Measurements from ENCODE around the gene ST7L. TPM values are rescaled to one million over a fixed set of nuclear protein-coding genes. Genes with fewer than 3 reads are reported as not detected.

The ST7L gene
- total and polyA plus RNA-seq, 9 of the 15 experiments (the other 6 are each of a cell fraction or from before 2014, with no cell fraction given): 9.0 to 32.5 (median 26.6) TPM

DNA sequence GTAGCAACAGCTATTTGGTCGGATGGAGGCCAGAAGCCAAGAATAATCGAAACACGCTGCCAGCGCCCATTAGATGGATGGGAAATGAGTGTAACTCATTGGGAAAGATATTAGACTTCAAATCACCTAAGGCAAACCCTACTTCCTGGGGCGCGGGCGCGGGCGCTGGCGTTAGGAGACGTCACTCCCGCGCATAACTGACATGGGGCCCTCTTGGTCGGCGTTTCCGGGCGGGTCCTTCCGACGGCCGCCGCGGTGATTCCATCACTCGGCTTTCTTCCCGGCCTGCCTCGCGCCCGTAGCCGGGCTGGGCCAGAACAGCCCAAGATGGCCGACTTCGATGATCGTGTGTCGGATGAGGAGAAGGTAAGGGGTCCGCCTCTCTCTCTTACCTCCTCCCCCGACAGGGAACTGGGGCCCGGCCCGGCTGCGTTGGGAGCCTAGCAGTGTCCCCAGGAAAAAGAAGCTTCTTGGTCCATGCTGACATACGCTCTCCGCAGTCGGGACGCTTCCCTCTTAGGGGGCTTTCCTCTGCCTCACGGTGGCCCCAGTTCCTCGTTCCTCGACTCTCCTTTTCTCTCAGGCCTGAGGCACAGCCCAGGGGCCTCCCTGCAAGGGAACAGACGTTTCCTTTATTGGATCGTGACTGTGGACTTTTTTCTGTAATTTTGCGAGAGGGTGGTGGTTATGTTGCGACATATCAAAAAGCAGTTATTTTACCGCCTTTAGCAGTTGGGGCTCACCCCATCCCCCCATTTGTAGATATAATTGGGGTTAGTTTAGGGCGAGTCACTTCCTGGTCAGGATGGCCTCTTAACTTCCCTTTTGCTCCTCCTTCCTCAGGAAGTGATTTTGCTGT, 806 bp upstream of the ST7L start, which contains the start of gene CAPZA1 (continued):
- TF ChIP-seq, protein P1, sequence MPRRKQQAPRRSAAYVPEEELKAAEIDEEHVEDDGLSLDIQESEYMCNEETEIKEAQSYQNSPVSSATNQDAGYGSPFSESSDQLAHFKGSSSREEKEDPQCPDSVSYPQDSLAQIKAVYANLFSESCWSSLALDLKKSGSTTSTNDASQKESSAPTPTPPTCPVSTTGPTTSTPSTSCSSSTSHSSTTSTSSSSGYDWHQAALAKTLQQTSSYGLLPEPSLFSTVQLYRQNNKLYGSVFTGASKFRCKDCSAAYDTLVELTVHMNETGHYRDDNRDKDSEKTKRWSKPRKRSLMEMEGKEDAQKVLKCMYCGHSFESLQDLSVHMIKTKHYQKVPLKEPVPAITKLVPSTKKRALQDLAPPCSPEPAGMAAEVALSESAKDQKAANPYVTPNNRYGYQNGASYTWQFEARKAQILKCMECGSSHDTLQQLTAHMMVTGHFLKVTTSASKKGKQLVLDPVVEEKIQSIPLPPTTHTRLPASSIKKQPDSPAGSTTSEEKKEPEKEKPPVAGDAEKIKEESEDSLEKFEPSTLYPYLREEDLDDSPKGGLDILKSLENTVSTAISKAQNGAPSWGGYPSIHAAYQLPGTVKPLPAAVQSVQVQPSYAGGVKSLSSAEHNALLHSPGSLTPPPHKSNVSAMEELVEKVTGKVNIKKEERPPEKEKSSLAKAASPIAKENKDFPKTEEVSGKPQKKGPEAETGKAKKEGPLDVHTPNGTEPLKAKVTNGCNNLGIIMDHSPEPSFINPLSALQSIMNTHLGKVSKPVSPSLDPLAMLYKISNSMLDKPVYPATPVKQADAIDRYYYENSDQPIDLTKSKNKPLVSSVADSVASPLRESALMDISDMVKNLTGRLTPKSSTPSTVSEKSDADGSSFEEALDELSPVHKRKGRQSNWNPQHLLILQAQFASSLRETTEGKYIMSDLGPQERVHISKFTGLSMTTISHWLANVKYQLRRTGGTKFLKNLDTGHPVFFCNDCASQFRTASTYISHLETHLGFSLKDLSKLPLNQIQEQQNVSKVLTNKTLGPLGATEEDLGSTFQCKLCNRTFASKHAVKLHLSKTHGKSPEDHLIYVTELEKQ (CRISPR knock-in tag; IDR thresholded peaks at IDR 0.05): no peak
- TF ChIP-seq SP1 (CRISPR knock-in tag; IDR thresholded peaks at IDR 0.05) (peak; percentile 74), SREBF1 (IDR thresholded peaks at IDR 0.05; ENCODE audit: borderline replicate concordance, low read depth, low read length) (no peak), ETV1 (tag; conservative IDR thresholded peaks at IDR 0.05; ENCODE audit: low read depth) (peak; percentile 94), ZNF445 (CRISPR knock-in tag; IDR thresholded peaks at IDR 0.05; ENCODE audit: low read depth) (no peak), NONO (IDR thresholded peaks at IDR 0.05; ENCODE audit: low read depth in 2 of 2, low read length in 1 of 2) (no peak), ZNF143 (CRISPR knock-in tag; IDR thresholded peaks at IDR 0.05) (peak; percentile 81), DPF2 (IDR thresholded peaks at IDR 0.05) (peak; percentile 44), ZNF436 (CRISPR knock-in tag; IDR thresholded peaks at IDR 0.05) (no peak)
- TF ChIP-seq, protein P2, sequence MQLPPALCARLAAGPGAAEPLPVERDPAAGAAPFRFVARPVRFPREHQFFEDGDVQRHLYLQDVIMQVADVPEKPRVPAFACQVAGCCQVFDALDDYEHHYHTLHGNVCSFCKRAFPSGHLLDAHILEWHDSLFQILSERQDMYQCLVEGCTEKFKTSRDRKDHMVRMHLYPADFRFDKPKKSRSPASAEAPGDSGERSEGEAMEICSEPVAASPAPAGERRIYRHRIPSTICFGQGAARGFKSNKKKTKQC (CRISPR knock-in tag; IDR thresholded peaks at IDR 0.05): no peak; the same call in 1 of the 2 replicates
- TF ChIP-seq, protein P3, sequence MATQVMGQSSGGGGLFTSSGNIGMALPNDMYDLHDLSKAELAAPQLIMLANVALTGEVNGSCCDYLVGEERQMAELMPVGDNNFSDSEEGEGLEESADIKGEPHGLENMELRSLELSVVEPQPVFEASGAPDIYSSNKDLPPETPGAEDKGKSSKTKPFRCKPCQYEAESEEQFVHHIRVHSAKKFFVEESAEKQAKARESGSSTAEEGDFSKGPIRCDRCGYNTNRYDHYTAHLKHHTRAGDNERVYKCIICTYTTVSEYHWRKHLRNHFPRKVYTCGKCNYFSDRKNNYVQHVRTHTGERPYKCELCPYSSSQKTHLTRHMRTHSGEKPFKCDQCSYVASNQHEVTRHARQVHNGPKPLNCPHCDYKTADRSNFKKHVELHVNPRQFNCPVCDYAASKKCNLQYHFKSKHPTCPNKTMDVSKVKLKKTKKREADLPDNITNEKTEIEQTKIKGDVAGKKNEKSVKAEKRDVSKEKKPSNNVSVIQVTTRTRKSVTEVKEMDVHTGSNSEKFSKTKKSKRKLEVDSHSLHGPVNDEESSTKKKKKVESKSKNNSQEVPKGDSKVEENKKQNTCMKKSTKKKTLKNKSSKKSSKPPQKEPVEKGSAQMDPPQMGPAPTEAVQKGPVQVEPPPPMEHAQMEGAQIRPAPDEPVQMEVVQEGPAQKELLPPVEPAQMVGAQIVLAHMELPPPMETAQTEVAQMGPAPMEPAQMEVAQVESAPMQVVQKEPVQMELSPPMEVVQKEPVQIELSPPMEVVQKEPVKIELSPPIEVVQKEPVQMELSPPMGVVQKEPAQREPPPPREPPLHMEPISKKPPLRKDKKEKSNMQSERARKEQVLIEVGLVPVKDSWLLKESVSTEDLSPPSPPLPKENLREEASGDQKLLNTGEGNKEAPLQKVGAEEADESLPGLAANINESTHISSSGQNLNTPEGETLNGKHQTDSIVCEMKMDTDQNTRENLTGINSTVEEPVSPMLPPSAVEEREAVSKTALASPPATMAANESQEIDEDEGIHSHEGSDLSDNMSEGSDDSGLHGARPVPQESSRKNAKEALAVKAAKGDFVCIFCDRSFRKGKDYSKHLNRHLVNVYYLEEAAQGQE (IDR thresholded peaks at IDR 0.05; ENCODE audit: borderline replicate concordance): peak; percentile 86
- TF ChIP-seq, protein P3 (CRISPR knock-in tag; IDR thresholded peaks at IDR 0.05; ENCODE audit: low read depth): 0 out of 2 replicates have a peak, but pooled peaks have one; percentile 20
- TF ChIP-seq, protein P4, sequence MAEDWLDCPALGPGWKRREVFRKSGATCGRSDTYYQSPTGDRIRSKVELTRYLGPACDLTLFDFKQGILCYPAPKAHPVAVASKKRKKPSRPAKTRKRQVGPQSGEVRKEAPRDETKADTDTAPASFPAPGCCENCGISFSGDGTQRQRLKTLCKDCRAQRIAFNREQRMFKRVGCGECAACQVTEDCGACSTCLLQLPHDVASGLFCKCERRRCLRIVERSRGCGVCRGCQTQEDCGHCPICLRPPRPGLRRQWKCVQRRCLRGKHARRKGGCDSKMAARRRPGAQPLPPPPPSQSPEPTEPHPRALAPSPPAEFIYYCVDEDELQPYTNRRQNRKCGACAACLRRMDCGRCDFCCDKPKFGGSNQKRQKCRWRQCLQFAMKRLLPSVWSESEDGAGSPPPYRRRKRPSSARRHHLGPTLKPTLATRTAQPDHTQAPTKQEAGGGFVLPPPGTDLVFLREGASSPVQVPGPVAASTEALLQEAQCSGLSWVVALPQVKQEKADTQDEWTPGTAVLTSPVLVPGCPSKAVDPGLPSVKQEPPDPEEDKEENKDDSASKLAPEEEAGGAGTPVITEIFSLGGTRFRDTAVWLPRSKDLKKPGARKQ (CRISPR knock-in tag; IDR thresholded peaks at IDR 0.05): no peak

Measured in K562 (cell line).